GM18517 (cell line): Measurements from ENCODE around the gene TFF2.

Source experiments
- ATAC-seq: cut with Tn5 transposase; IDR thresholded peaks from one replicate; pipeline ENCODE4 v1.9.1; 2021; ENCODE audit warnings: mild to moderate bottlenecking, moderate library complexity; ENCODE audit not compliant: unreplicated experiment

The TFF2 gene, protein sequence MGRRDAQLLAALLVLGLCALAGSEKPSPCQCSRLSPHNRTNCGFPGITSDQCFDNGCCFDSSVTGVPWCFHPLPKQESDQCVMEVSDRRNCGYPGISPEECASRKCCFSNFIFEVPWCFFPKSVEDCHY

DNA sequence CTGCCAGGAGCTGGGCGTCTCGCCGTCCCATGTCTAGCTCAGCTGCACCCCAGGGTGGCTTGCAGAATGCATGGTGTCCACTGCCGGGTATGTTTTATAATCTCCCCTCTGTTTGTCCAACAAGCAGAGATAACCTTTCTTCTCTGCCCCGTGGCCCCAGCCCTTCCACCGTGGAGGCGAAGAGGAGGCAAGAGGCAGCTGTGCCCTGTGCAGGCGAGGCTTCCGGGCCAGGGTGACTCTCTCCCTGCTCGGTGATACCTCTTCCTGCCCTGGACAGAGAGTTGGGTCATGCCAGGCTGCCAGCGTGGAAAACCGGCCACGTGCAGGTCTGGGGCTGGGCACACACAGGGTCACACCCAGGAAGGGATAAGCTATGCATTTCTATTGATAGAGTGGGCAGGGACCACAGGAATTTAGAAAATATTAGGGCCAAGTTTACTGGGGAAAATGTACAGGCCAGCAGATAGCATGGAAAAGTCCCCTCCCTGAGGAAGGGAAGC, at the start of gene TFF2:
Gene TFF2, minus strand, starts transcription at position 68 of the 500 bp plus-strand sequence. Its CDS starts 37 bp downstream, at position 31.
- no peak for ATAC-seq

GRCh38 chr21:42400525-42400924, 49.7 kb upstream of the TFF2 start:
- ATAC-seq, result no peak

GRCh38 chr21:42398436-42399028, 47.7 kb upstream of the TFF2 start:
- no peak for ATAC-seq

- no peak for ATAC-seq
Measured at GRCh38 chr21:42397746-42398394, 47.1 kb upstream of the TFF2 start.

DNA sequence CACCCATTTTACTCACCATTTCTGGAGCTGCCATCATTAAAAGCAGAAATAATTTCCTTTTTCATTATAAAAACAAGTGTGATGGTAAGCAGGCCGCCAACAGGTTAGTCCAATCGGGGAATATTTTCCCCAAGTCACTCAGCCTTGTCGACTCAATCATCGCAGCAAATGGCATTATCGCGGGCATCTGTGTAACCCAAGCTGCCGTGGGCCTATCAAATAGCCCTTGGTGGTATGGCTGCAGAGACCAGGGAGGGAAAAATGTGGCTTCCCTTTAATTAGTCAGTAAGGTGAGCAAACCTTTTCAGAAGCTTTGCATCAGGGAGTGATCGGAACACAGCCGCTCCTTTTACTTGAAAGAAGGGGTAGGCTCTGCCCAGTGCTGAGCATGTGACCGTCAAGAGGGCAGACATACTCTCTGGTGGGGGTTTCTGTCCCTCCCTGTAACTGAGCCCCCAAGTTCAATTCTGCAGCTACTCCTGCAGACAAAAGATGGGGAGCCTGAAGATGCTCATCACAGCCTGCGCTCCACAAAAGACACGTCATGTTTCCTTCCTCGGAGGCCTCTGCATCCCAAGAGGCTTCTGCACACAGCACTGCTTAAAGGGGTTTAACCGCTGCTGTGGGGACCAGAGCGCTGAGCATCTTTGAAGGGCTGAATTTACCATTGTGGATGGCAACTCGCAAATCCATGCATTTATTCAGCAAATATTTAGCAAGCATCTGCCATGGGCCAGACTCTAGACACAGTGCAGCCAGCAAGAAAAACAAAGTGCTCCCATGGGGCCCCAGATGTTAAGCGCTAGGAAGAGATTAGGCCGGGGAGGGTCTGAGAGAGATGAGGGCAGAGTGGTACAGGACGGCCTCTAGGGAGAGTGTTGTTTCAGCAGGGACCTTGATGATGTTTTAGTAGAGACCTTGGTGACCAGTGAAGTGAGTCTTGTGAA, 46.3 kb upstream of the TFF2 start:
- no peak for ATAC-seq

DNA sequence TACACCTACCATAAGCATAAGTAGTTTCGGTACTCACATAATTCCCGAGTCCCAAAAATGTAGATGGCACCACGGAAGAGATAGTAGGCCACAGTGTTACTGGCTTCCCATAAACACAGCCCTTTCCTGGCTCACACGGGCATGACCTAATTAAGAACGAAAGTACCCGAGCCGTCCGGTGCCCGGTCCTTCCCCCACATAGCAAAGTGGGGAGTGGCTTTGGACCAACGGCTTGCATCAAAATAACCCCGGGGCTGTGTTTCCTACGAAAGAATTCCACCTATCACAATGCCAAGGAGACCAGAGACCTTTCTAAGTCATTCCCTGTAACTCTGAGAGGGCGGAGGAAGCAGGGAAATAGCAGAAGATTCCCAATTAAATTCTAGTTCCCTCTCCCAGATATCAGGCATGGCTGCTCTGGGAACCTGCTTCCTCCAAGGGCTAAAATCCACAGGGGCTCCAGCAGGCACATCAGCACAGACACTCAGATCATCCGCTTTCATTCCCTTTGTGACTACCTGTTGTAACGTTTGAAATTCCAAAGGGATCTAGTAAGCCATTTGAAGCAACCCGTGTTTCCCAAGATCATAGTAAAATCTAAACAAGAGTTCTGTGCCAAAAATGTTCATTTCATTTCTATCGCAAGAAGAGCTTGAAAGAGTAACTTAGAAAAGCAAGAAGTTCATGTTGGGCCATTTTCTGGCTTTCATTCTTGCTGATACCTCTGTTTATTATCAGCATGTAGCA, 45.3 kb upstream of the TFF2 start, which contains the start of gene TMPRSS3:
Gene TMPRSS3, minus strand, starts transcription at position 148 of the 747 bp plus-strand sequence. CDS start 635 bp downstream, outside the sequence.
- no peak for ATAC-seq

DNA sequence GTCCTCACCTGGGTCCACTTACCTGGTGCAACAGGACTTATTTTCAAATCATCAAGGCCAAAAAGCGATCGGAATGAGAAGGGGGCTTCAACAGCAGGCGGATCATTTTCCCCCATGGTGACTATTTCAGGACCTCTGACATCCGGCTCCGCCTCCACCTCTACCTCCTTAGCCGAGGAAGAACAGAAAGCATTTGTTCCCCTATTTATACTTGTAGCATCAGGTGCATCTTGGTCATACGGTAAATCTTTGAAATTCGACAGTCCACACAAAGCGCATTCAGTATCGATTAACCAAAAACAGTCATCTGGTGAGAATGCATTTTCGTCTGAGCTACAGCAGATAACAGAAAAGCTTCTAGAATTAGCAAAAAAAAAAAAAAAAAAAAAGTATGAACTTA, 44.5 kb upstream of the TFF2 start:
- no peak for ATAC-seq

GRCh38 chr21:42393443-42393950, 42.7 kb upstream of the TFF2 start:
- ATAC-seq, result no peak

DNA sequence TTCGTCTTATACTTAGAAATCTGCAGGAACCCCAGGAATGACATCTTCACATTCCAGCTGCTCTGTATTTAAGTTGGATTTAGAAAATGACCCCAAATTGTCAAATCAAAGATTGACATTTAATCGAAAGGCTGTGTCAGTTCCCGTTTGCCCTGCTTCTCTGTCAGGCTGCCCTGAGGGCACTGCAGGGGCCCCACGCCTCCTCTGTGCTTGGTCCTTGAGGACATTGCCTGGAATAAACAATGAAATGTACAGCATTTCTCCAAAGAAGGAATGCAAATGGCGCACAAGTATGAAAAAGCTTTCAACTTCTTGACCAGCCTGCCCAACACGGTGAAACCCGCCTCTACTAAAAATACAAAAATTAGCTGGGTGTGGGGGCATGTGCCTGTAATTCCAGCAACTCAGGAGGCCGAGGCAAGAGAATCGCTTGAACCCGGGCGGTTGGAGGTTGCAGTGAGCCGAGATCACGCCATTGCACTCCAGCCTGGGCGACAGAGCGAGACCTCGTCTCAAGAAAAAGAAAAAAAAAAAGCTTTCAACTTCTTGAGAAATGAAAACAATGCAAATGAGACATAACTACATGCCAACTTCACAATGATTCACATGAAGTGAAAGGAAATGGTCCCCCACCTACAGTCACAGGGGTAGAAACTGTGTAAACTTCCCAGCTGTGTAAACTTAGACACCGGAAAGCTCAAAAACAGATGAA, 42.1 kb upstream of the TFF2 start:
- peak; percentile 68 for ATAC-seq

GRCh38 chr21:42391297-42391696, 40.5 kb upstream of the TFF2 start:
- ATAC-seq, result no peak

DNA sequence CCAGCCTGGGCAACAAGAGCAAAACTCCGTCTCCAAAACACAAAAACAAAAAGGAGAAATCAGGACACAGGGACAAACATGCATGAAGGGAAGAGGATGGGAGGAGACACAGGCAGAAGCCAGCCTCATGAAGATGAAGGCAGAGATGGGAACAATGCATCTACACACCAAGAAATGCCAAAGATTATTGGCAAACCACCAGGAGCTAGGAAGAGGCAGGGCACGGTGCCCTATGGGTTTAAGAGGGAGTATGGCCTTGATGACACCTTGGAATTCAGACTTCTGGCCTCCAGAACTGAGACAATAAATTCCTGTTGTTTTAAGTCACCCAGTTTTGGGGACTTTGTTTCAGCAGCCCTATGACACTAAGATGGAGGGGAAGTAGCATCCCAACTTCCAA, 39.9 kb upstream of the TFF2 start:
- no peak for ATAC-seq

GRCh38 chr21:42390193-42390592, 39.4 kb upstream of the TFF2 start:
- no peak for ATAC-seq

DNA sequence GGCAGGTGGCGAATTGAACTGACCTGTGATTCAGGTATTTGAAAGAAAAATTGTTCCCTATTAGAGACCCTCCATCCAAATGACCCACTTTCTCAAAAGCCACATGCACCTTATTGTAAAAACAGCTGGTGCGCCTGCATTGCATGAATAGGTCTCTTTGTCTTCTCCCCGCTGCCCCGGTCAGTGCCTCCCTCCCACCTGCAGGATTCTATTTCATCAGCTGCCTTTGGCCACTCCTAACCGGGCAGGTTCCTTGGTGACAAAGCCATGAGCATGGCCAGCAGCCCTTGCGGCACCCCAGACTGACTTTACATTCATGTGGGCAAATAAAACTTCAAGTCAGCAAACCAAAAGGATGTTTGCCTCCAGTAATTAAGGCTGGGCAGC, 38.6 kb upstream of the TFF2 start:
- ATAC-seq, result no peak

- no peak for ATAC-seq
Measured at GRCh38 chr21:42388740-42389448, 38.1 kb upstream of the TFF2 start.

DNA sequence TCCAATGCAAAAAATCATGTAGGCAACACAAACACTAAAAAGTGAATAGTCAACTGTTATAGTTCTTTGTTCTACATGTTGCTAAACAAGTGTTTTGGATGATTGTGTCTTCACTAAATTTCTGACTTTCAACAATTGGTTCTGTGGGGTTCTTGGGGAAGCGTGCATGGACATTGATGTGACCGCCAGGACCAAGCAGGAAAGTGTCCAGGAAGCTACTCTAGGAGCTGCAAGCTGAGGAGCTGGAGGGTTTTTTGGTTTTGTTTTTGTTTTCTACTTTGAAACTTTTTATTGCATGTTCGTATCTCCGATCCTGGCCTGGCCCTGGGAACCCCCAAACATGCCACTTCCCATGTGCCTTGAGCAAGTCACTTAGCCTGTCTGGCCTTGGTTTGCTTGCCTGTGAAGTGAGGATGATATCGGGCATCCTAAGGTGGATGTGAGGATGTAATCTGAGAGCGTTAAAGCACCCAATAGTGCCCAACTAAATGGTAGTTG, 37.1 kb upstream of the TFF2 start:
- no peak for ATAC-seq

DNA sequence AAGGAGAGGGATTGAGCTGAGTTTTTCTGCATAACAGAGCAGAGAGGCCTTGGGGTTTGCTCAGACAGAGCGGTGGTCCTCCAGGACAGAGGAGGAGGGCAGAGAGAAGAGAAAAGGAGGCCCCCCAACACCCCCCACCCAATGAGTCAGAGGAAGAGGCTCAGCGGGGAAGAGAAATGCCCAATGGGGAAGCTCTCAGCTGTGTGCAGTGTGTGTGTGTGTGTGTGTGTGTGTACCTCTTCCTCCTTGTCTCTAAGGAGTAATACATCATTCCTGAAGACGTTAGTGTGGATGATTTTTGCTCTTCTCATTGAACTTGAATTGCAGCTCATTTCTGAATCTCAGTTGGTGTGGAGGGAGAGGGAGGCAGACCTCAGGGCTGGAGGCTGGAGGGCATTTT, 36.4 kb upstream of the TFF2 start:
- no peak for ATAC-seq

- no peak for ATAC-seq
Measured at GRCh38 chr21:42386034-42386591, 35.3 kb upstream of the TFF2 start.

DNA sequence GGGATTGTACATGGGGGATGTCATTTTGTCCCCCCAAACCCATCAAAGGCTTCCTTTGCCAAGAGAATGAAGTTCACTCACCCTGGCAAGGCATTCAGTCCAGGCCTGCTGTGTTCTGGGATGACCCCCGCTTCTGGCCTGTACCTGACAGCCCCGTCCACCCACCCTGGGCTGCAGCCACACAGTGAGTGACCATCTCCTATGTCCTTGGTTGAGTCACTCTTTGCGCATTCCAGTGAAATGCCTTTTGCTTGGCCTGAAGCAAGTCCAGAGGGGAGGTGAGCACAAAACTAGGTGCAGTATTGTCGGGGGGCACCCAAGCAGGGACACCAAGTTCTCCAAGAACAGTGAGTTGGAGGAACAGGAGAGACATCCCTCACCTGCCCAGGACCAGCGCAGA, 34.8 kb upstream of the TFF2 start:
- no peak for ATAC-seq

DNA sequence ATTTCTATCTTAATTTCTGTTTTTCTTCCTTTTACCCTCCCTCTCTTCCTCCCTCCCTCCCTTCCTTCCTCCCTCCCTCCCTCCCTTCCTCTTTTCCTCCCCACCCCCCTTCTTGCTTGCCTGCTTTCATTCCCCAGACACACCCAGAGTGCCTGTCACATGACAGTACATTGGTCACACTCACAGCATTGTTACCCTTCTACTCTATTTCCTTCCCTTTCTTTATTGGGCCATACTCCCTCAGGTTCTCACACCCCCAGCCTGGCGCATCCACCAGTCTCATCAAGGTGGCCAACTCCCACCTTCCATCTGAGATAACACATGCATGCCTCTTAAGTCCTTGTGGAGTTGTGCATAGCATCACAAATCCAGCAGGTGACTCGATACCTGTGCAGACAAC, 34.2 kb upstream of the TFF2 start:
- no peak for ATAC-seq
